MM.1S (cell line): ENCODE data around the gene MMS19.
A peak's percentile ranks its signal among the peaks of the same experiment; 100 is the strongest.

Experiments used
- DNase-seq: peaks from one replicate; pipeline ENCODE4 v3.0.0-alpha.2; 2015
- H2AFZ ChIP-seq: fragments of 300-600 bp; sonication (generic); 2 replicates; pipeline ENCODE4 v1.6.0; 2016; ENCODE audit warnings: antibody characterized with exemption, low read length
- H3F3A ChIP-seq: fragments of 300-600 bp; sonication (generic); 2 replicates; pipeline ENCODE4 v1.6.1; 2016; ENCODE audit warnings: mild to moderate bottlenecking, antibody characterized with exemption, low read length, moderate library complexity, mixed read lengths; ENCODE audit not compliant: insufficient read depth
- H3K27ac ChIP-seq: fragments of 300-600 bp; sonication (generic); 2 replicates; pipeline ENCODE4 v1.5.1; 2016; ENCODE audit warnings: mild to moderate bottlenecking, low read length
- H3K27me3 ChIP-seq: fragments of 300-600 bp; sonication (generic); replicated peaks from 2 replicates; pipeline ENCODE4 v1.6.0; 2016; ENCODE audit warnings: low read length; ENCODE audit not compliant: insufficient read depth
- H3K36me3 ChIP-seq: fragments of 300-600 bp; sonication (generic); replicated peaks from 2 replicates; pipeline ENCODE4 v1.6.1; 2016; ENCODE audit warnings: mild to moderate bottlenecking, low read length, mixed read lengths; ENCODE audit not compliant: insufficient read depth
- H3K4me1 ChIP-seq: fragments of 300-600 bp; sonication (generic); 2 replicates; pipeline ENCODE4 v1.6.1; 2016; ENCODE audit warnings: low read length, mixed read lengths
- H3K4me2 ChIP-seq: fragments of 300-600 bp; sonication (generic); 2 replicates; pipeline ENCODE4 v1.6.0; 2016; ENCODE audit warnings: low read depth, low read length
- H3K4me3 ChIP-seq: fragments of 300-600 bp; sonication (generic); 2 replicates; pipeline ENCODE4 v1.5.1; 2016; ENCODE audit warnings: low read length, mixed read lengths
- H3K79me2 ChIP-seq: fragments of 300-600 bp; sonication (generic); 2 replicates; pipeline ENCODE4 v1.6.1; 2016; ENCODE audit warnings: mixed run types, low read length, mixed read lengths
- H3K9ac ChIP-seq: fragments of 300-600 bp; sonication (generic); 2 replicates; pipeline ENCODE4 v1.6.1; 2016; ENCODE audit warnings: low read length, mixed read lengths
- H3K9me2 ChIP-seq: fragments of 300-600 bp; sonication (generic); replicated peaks from 2 replicates; pipeline ENCODE4 v1.6.1; 2016; ENCODE audit warnings: mild to moderate bottlenecking, low read length, mixed read lengths; ENCODE audit not compliant: insufficient read depth
- H3K9me3 ChIP-seq: fragments of 300-600 bp; sonication (generic); replicated peaks from 2 replicates; pipeline ENCODE4 v1.6.1; 2016; ENCODE audit warnings: mild to moderate bottlenecking, low read length, mixed read lengths; ENCODE audit not compliant: insufficient read depth
- H4K20me1 ChIP-seq: fragments of 300-600 bp; sonication (generic); 2 replicates; pipeline ENCODE4 v1.6.1; 2016; ENCODE audit warnings: mild to moderate bottlenecking, low read length, moderate library complexity, mixed read lengths; ENCODE audit not compliant: insufficient read depth
- EZH2 ChIP-seq: fragments of 300-600 bp; sonication (generic); optimal IDR thresholded peaks from 2 replicates; pipeline ENCODE3; 2017; ENCODE audit warnings: low read depth, mild to moderate bottlenecking, antibody characterized with exemption, low read length, mixed read lengths
- EZH2phosphoT487 ChIP-seq: fragments of 300-600 bp; sonication (generic); IDR thresholded peaks from 2 replicates; pipeline ENCODE4 v1.6.1; 2018; ENCODE audit warnings: antibody characterized with exemption, low read length
- TF ChIP-seq, protein P1 (sequence below): fragments of 300-600 bp; sonication (generic); IDR thresholded peaks from 2 replicates; pipeline ENCODE4 v1.5.1; 2016; ENCODE audit warnings: antibody characterized with exemption, low read length, mixed read lengths

MMS19 gene

DNA sequence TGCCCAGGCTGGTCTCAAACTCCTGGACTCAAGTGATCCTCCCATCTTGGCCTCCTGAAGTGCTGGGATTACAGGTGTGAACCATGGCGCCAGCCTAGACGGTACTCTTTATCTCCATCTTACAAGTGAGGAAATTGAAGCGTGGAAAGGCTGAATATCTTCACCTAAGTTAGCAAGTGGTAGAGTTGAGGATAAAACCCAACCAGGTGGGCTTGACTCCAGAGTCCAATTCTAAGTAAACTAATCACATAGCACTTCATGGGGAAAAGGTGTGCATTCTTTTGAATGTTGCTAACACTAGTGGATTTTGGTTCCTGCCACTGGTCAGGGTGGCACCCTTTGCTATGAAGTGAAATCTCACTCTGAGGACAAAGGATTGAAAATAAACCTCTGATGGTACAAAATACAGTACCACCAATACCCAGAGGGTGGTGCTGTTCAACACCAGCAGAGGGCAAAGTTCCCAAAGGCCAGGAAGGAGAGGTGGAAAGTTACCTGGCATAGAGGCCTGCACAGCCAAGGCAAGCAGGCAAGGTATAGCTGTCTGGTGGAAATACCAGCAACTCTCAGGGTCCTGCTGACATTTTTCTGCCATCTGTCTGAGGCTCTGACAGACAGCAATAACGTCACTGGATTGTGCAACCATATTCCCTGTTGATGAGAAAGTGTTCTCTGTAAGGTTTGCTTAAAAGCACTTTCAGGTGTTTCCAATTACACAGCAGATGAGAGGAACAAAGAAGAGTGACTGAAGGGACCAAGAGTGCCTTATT lies 34.7 kb downstream of the MMS19 start:
- Histone ChIP-seq H3K9ac (no peak overlapping the region), H3K9me2 (no peaks in the 10 kb centered on the region), H3K4me3 (no peak overlapping the region), H3K36me3 (peaks cover 34% of the 10 kb centered on the region; the same call in 1 of the 2 replicates), H3K4me2 (no peak overlapping the region), H3K79me2 (0 out of 2 replicates have a peak, but pooled peaks cover 7% of the 10 kb centered on the region), H3K9me3 (no peaks in the 10 kb centered on the region), H4K20me1 (no peaks in the 10 kb centered on the region; the same call in 1 of the 2 replicates), H3F3A (peaks cover 26% of the 10 kb centered on the region), H3K27ac (peak overlapping the region; percentile 41; the same call in 1 of the 2 replicates), H3K27me3 (no peaks in the 10 kb centered on the region), H2AFZ (no peak overlapping the region), H3K4me1 (peaks cover 20% of the 10 kb centered on the region)
- peak; percentile 48 for DNase-seq
- TF ChIP-seq, protein P1, sequence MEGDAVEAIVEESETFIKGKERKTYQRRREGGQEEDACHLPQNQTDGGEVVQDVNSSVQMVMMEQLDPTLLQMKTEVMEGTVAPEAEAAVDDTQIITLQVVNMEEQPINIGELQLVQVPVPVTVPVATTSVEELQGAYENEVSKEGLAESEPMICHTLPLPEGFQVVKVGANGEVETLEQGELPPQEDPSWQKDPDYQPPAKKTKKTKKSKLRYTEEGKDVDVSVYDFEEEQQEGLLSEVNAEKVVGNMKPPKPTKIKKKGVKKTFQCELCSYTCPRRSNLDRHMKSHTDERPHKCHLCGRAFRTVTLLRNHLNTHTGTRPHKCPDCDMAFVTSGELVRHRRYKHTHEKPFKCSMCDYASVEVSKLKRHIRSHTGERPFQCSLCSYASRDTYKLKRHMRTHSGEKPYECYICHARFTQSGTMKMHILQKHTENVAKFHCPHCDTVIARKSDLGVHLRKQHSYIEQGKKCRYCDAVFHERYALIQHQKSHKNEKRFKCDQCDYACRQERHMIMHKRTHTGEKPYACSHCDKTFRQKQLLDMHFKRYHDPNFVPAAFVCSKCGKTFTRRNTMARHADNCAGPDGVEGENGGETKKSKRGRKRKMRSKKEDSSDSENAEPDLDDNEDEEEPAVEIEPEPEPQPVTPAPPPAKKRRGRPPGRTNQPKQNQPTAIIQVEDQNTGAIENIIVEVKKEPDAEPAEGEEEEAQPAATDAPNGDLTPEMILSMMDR, result peak; percentile 89
- no peak for TF ChIP-seq EZH2phosphoT487

DNA sequence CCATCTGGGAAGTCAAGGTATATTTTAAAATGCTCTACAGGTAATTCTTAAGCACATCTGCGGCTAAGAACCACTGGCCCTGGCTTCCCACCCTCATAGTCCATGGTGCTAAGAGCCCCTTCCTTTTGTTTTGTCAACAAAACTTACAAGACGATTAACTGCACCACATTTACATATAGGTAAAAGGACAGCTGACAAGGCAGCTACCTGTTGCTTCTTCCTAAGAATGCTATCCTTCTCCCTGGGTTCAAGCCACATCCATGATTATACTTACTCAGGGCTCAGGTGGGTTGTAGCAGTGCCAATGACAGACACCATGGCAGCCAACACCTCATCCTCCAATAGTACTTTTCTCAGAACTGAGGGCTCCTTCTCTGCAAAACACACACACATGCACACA lies 35.9 kb downstream of the MMS19 start:
- no peak for DNase-seq
- Histone ChIP-seq H3K27me3 (no peaks in the 10 kb centered on the region), H3K9ac (no peak overlapping the region), H3K27ac (no peak overlapping the region), H3K4me2 (no peak overlapping the region), H3K9me3 (no peaks in the 10 kb centered on the region), H3K4me1 (peaks cover 9% of the 10 kb centered on the region), H4K20me1 (no peaks in the 10 kb centered on the region; the same call in 1 of the 2 replicates), H3K9me2 (no peaks in the 10 kb centered on the region), H3K4me3 (no peak overlapping the region), H3K36me3 (peaks cover 34% of the 10 kb centered on the region; the same call in 1 of the 2 replicates), H3F3A (peaks cover 15% of the 10 kb centered on the region), H3K79me2 (0 out of 2 replicates have a peak, but pooled peaks cover 6% of the 10 kb centered on the region), H2AFZ (no peak overlapping the region)
- no peak for TF ChIP-seq EZH2
- no peak for TF ChIP-seq EZH2phosphoT487
- TF ChIP-seq, protein P1, result no peak

DNA sequence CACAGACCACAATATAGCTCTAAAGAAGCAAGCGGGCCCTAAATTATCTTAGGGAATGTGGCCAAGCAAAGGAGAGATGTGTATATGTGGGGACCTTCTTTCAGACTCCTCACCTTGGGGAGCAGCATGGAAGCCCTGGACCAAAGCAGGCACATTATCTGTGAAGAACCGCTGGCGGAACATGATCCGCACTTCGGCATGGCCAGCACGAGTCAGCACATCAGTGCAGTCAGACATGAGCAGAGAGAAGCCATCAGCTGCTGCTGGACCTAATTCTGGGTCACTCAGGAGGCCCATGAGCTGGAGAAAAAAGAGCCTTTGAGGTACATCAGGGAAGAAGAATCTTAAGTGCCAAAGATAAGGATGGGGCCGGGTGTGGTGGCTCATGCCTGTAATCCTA lies 38.3 kb downstream of the MMS19 start:
- Histone ChIP-seq H3K9me3 (no peaks in the 10 kb centered on the region), H3K27ac (no peak overlapping the region), H3K4me1 (0 out of 2 replicates have a peak, but pooled peaks cover 8% of the 10 kb centered on the region), H2AFZ (no peak overlapping the region), H3K9ac (no peak overlapping the region), H3K4me3 (no peak overlapping the region), H4K20me1 (no peaks in the 10 kb centered on the region; the same call in 1 of the 2 replicates), H3K4me2 (no peak overlapping the region), H3F3A (peaks cover 14% of the 10 kb centered on the region), H3K27me3 (no peaks in the 10 kb centered on the region), H3K79me2 (no peaks in the 10 kb centered on the region), H3K36me3 (peaks cover 28% of the 10 kb centered on the region), H3K9me2 (no peaks in the 10 kb centered on the region)
- TF ChIP-seq EZH2phosphoT487 (no peak), EZH2 (no peak)
- TF ChIP-seq, protein P1, result no peak
- no peak for DNase-seq
